Thoracic aorta (tissue), 2 donors: ENCODE measurements around the gene TEKT5. TPM values are rescaled to one million over a fixed set of nuclear protein-coding genes. Genes with fewer than 3 reads are reported as not detected.

Experiments
- ATAC-seq: fragments of 150-250 bp; one replicate; pipeline ENCODE4 v1.8.0; 2017; ENCODE audit warnings: low read depth; ENCODE audit not compliant: insufficient number of reproducible peaks, low FRiP score
- DNase-seq: peaks from one replicate; pipeline ENCODE4 v3.0.0-alpha.2; 2020; ENCODE audit warnings: low spot score
- H3K27ac ChIP-seq, 2 donors: fragments of 200-600 bp; sonication (generic); 1 replicate in 1 of 2; 2 replicates in 1 of 2; pipeline ENCODE4 v1.5.1; 2016; ENCODE audit warnings: mild to moderate bottlenecking in 2 of 2, moderate library complexity in 2 of 2
- H3K27me3 ChIP-seq: fragments of 200-600 bp; sonication (generic); replicated peaks from 2 replicates; pipeline ENCODE4 v1.6.0; 2016; ENCODE audit warnings: mild to moderate bottlenecking; ENCODE audit not compliant: insufficient read depth
- H3K36me3 ChIP-seq: fragments of 200-600 bp; sonication (generic); one replicate; pipeline ENCODE4 v1.5.1; 2016
- H3K4me1 ChIP-seq, 2 donors: fragments of 200-600 bp; sonication (generic); 1 replicate in 1 of 2; 2 replicates in 1 of 2; pipeline versions ENCODE4 v1.5.1 to v1.6.0; 2016; ENCODE audit warnings: low read depth in 2 of 2, mild to moderate bottlenecking in 1 of 2; ENCODE audit not compliant: control insufficient read depth in 1 of 2
- H3K4me3 ChIP-seq: fragments of 200-600 bp; sonication (generic); 2 replicates; pipeline ENCODE4 v1.5.1; 2016; ENCODE audit warnings: mild to moderate bottlenecking
- H3K9me3 ChIP-seq: fragments of 200-600 bp; sonication (generic); 2 replicates; pipeline ENCODE4 v1.5.1; 2016
- CTCF ChIP-seq: fragments of 200-600 bp; sonication (generic); IDR thresholded peaks from one replicate; pipeline ENCODE4 v1.5.1; 2019; ENCODE audit warnings: antibody characterized with exemption
- total RNA-seq, 2 donors: library from RNA; depleted of rRNA; stranded (reverse); fragments of >200 nt; gene quantifications; one replicate each; pipeline versions ENCODE4 v1.1.0 to v1.2.3, GENCODE V29; 2016

The TEKT5 gene
- total RNA-seq, 2 donors from 2014 or later: not detected

- Histone ChIP-seq H3K9me3 (no peaks in the 10 kb centered on the region), H3K4me3 (no peak overlapping the region), H3K27me3 (no peaks in the 10 kb centered on the region), H3K36me3 (no peaks in the 10 kb centered on the region), H3K4me1 (no peaks in the 10 kb centered on the region), H3K27ac (no peak overlapping the region)
- DNase-seq (no peak), ATAC-seq (no peak)
- no peak for TF ChIP-seq CTCF
These were observed 841 bp downstream of the TEKT5 start for GRCh38 chr16:10693889-10694288.

- no peaks in the 10 kb centered on the region for H3K9me3 ChIP-seq
- no peaks in the 10 kb centered on the region for H3K36me3 ChIP-seq
- no peak overlapping the region for H3K27ac ChIP-seq
- ATAC-seq: no peak
- TF ChIP-seq CTCF: no peak
- no peaks in the 10 kb centered on the region for H3K4me1 ChIP-seq
- no peaks in the 10 kb centered on the region for H3K27me3 ChIP-seq
- DNase-seq: no peak
- no peak overlapping the region for H3K4me3 ChIP-seq
These were observed 2.3 kb downstream of the TEKT5 start for GRCh38 chr16:10692470-10692869.

- Histone ChIP-seq H3K4me3 (no peak overlapping the region), H3K4me1 (no peaks in the 10 kb centered on the region), H3K27me3 (no peaks in the 10 kb centered on the region), H3K27ac (no peak overlapping the region), H3K9me3 (no peaks in the 10 kb centered on the region), H3K36me3 (no peaks in the 10 kb centered on the region)
- ATAC-seq (no peak), DNase-seq (no peak)
- no peak for TF ChIP-seq CTCF
These were observed 6.0 kb downstream of the TEKT5 start for GRCh38 chr16:10688726-10689125.

- ATAC-seq: no peak
- Histone ChIP-seq H3K9me3 (no peaks in the 10 kb centered on the region), H3K27ac (no peak overlapping the region), H3K4me3 (no peak overlapping the region), H3K27me3 (no peaks in the 10 kb centered on the region), H3K36me3 (no peaks in the 10 kb centered on the region), H3K4me1 (no peaks in the 10 kb centered on the region)
- DNase-seq: no peak
- TF ChIP-seq CTCF: no peak
These were observed 6.4 kb downstream of the TEKT5 start for GRCh38 chr16:10688291-10688690.

GRCh38 chr16:10685709-10686108 lies 9.0 kb downstream of the TEKT5 start:
- no peak for TF ChIP-seq CTCF
- no peak for DNase-seq
- no peak overlapping the region for H3K27ac ChIP-seq

More at GRCh38 chr16:10685709-10686108, 9.0 kb downstream of the TEKT5 start:
- Histone ChIP-seq H3K4me3 (no peak overlapping the region), H3K9me3 (no peaks in the 10 kb centered on the region), H3K36me3 (no peaks in the 10 kb centered on the region), H3K4me1 (no peaks in the 10 kb centered on the region), H3K27me3 (no peaks in the 10 kb centered on the region)
- ATAC-seq: no peak
